Progenitor cell of endocrine pancreas (in vitro differentiated cells): ENCODE data around the gene DND1. TPM values are rescaled to one million over a fixed set of nuclear protein-coding genes. Genes with fewer than 3 reads are reported as not detected.

Source experiments
- DNase-seq: peaks from one replicate; pipeline ENCODE4 v3.0.0; 2021; ENCODE audit warnings: low spot score; ENCODE audit not compliant: unreplicated experiment
- H3K27ac Mint-ChIP-seq: 2 replicates; pipeline ENCODE4 v1.8.0; 2021; ENCODE audit warnings: mild to moderate bottlenecking, moderate library complexity, mixed read lengths
- H3K27me3 Mint-ChIP-seq: 2 replicates; pipeline ENCODE4 v1.8.0; 2021; ENCODE audit warnings: mixed read lengths
- H3K36me3 Mint-ChIP-seq: 2 replicates; pipeline ENCODE4 v1.8.0; 2022; ENCODE audit warnings: mixed read lengths; ENCODE audit not compliant: insufficient read depth
- H3K4me1 Mint-ChIP-seq: 2 replicates; pipeline ENCODE4 v1.8.0; 2021; ENCODE audit warnings: low read depth, mixed read lengths
- H3K4me3 Mint-ChIP-seq: 2 replicates; pipeline ENCODE4 v1.8.0; 2021; ENCODE audit warnings: low read depth, mild to moderate bottlenecking, moderate library complexity, mixed read lengths
- H3K9me3 Mint-ChIP-seq: 2 replicates; pipeline ENCODE4 v1.8.0; 2021; ENCODE audit warnings: low read depth, mixed read lengths
- CTCF ChIP-seq: fragments of 200-600 bp; sonication (generic); IDR thresholded peaks from one replicate; pipeline ENCODE4 v1.5.0; 2021; ENCODE audit warnings: antibody characterized with exemption, mild to moderate bottlenecking; ENCODE audit not compliant: unreplicated experiment
- microRNA-seq: library from miRNA; unstranded; fragments of <30 nt; microRNA quantifications from one replicate; pipeline ENCODE4 v1.1.0, GENCODE V29; 2020; ENCODE audit warnings: borderline number of aligned reads; ENCODE audit not compliant: unreplicated experiment
- total RNA-seq: library from RNA; stranded (reverse); gene quantifications from 2 replicates; pipeline ENCODE4 v1.2.1, GENCODE V29; 2021

DND1 gene
- total RNA-seq, 1 donor from 2014 or later: 3.1 TPM

GRCh38 chr5:140622301-140622700 is 51.1 kb downstream of the DND1 start:
- no peak overlapping the region for H3K27ac Mint-ChIP-seq
- no peaks in the 10 kb centered on the region for H3K36me3 Mint-ChIP-seq
- no peak overlapping the region for H3K4me3 Mint-ChIP-seq
- no peak for DNase-seq
- H3K27me3 Mint-ChIP-seq: no peaks in the 10 kb centered on the region
- TF ChIP-seq CTCF: no peak
- H3K9me3 Mint-ChIP-seq: peaks cover 11% of the 10 kb centered on the region
- no peaks in the 10 kb centered on the region for H3K4me1 Mint-ChIP-seq

Small RNA genes lying within 50 kb of the gene (microRNA-seq; reads per million reads assigned to microRNA genes)
- not detected for gene MIR3655

Other genes starting within 250 kb of the DND1 start
- gene EIF4EBP3, start 125.9 kb downstream of the DND1 start, total RNA-seq: 6.1 and 6.7 TPM in 2 replicates
- gene SRA1, start 116.1 kb downstream of the DND1 start, total RNA-seq: 31.8 and 34.6 TPM in 2 replicates
- gene APBB3, start 109.0 kb downstream of the DND1 start, total RNA-seq: 47.8 and 53.6 TPM in 2 replicates
- 67.3 and 69.2 TPM in 2 replicates for gene SLC35A4, start 108.7 kb downstream of the DND1 start, total RNA-seq
- gene CD14, start 40.4 kb downstream of the DND1 start, total RNA-seq: 0.36 TPM in 1 of 2 replicates, not detected in the other
- 25.9 and 27.5 TPM in 2 replicates for gene TMCO6, start 34.1 kb downstream of the DND1 start, total RNA-seq
- 62.4 and 63.9 TPM in 2 replicates for gene NDUFA2, start 25.9 kb downstream of the DND1 start, total RNA-seq
- 76.1 and 85.2 TPM in 2 replicates for gene IK, start 25.7 kb downstream of the DND1 start, total RNA-seq
- 26.0 and 26.9 TPM in 2 replicates for gene WDR55, start 8.7 kb downstream of the DND1 start, total RNA-seq
- gene HARS1, start 17.8 kb upstream of the DND1 start, total RNA-seq: 77.7 and 78.9 TPM in 2 replicates
- 44.7 and 47.5 TPM in 2 replicates for gene HARS2, start 17.9 kb upstream of the DND1 start, total RNA-seq
- gene ZMAT2, start 26.9 kb upstream of the DND1 start, total RNA-seq: 67.6 and 67.7 TPM in 2 replicates
- not detected in 2 replicates for gene PCDHA1, start 112.6 kb upstream of the DND1 start, total RNA-seq
- gene PCDHA2, start 121.3 kb upstream of the DND1 start, total RNA-seq: 5.6 and 5.9 TPM in 2 replicates
- 1.5 and 2.4 TPM in 2 replicates for gene PCDHA3, start 127.5 kb upstream of the DND1 start, total RNA-seq
- gene PCDHA4, start 133.5 kb upstream of the DND1 start, total RNA-seq: 27.8 and 28.6 TPM in 2 replicates
- 3.4 and 4.4 TPM in 2 replicates for gene PCDHA5, start 148.0 kb upstream of the DND1 start, total RNA-seq
- 12.5 and 13.2 TPM in 2 replicates for gene PCDHA6, start 154.4 kb upstream of the DND1 start, total RNA-seq
- 4.3 and 4.9 TPM in 2 replicates for gene PCDHA7, start 160.7 kb upstream of the DND1 start, total RNA-seq
- gene PCDHA8, start 167.6 kb upstream of the DND1 start, total RNA-seq: 4.9 and 5.1 TPM in 2 replicates
- gene PCDHA9, start 174.8 kb upstream of the DND1 start, total RNA-seq: 3.4 and 3.8 TPM in 2 replicates
- gene PCDHA10, start 182.3 kb upstream of the DND1 start, total RNA-seq: 18.3 and 19.2 TPM in 2 replicates
- 10.0 and 10.5 TPM in 2 replicates for gene PCDHA11, start 195.4 kb upstream of the DND1 start, total RNA-seq
- 12.9 and 13.7 TPM in 2 replicates for gene PCDHA12, start 201.7 kb upstream of the DND1 start, total RNA-seq
- 3.5 and 3.9 TPM in 2 replicates for gene PCDHA13, start 208.5 kb upstream of the DND1 start, total RNA-seq